ENCODE results near the gene TUBB8. TPM values are rescaled to one million over a fixed set of nuclear protein-coding genes. Genes with fewer than 3 reads are reported as not detected.

TUBB8 gene
- total RNA-seq, 1 donor from 2014 or later, result 0.69 TPM

- DNase-seq (ENCODE audit: low spot score), result no peak
- TF ChIP-seq, protein P1, sequence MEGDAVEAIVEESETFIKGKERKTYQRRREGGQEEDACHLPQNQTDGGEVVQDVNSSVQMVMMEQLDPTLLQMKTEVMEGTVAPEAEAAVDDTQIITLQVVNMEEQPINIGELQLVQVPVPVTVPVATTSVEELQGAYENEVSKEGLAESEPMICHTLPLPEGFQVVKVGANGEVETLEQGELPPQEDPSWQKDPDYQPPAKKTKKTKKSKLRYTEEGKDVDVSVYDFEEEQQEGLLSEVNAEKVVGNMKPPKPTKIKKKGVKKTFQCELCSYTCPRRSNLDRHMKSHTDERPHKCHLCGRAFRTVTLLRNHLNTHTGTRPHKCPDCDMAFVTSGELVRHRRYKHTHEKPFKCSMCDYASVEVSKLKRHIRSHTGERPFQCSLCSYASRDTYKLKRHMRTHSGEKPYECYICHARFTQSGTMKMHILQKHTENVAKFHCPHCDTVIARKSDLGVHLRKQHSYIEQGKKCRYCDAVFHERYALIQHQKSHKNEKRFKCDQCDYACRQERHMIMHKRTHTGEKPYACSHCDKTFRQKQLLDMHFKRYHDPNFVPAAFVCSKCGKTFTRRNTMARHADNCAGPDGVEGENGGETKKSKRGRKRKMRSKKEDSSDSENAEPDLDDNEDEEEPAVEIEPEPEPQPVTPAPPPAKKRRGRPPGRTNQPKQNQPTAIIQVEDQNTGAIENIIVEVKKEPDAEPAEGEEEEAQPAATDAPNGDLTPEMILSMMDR (IDR thresholded peaks at IDR 0.05; ENCODE audit: unreplicated experiment), result no peak
- no peaks in the 10 kb centered on the region for H3K9me3 Mint-ChIP-seq (ENCODE audit: unreplicated experiment)
- H3K4me1 Mint-ChIP-seq (ENCODE audit: unreplicated experiment), result no peaks in the 10 kb centered on the region
- H3K36me3 Mint-ChIP-seq (ENCODE audit: low read depth, unreplicated experiment), result no peaks in the 10 kb centered on the region
- no peak overlapping the region for H3K4me3 Mint-ChIP-seq (ENCODE audit: unreplicated experiment)
- no peak overlapping the region for H3K27ac Mint-ChIP-seq (ENCODE audit: unreplicated experiment)
- peaks cover 8% of the 10 kb centered on the region for H3K27me3 Mint-ChIP-seq (ENCODE audit: unreplicated experiment)
These were observed 38.3 kb upstream of the TUBB8 start for GRCh38 chr10:87177-88080.

DNA sequence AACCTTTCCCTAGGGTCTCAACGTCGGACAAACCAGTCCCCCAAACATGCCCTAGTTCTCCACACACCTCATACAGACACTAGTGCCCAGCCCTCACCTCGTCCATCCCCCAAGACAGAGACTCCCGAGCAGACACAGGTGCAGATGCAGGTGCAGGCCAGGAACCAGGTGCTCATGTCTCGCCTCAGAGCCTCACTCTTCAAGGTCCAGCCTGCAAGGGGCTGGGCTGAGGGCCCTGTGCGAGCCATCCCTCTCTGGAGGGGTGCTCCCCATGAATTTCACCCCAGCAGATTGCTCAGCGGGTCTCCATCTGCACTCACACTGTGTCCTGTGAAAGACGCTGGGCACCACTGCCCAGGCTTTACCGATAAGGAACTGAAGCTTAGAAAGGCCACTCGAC, 36.9 kb upstream of the TUBB8 start:
- Mint-ChIP-seq H3K4me3 (ENCODE audit: unreplicated experiment) (no peak overlapping the region), H3K4me1 (ENCODE audit: unreplicated experiment) (no peaks in the 10 kb centered on the region), H3K9me3 (ENCODE audit: unreplicated experiment) (no peaks in the 10 kb centered on the region), H3K36me3 (ENCODE audit: low read depth, unreplicated experiment) (no peaks in the 10 kb centered on the region), H3K27ac (ENCODE audit: unreplicated experiment) (no peak overlapping the region), H3K27me3 (ENCODE audit: unreplicated experiment) (peaks cover 10% of the 10 kb centered on the region)
- DNase-seq (ENCODE audit: low spot score), result no peak
- TF ChIP-seq, protein P1 (IDR thresholded peaks at IDR 0.05; ENCODE audit: unreplicated experiment), result no peak

GRCh38 chr10:85044-85443, 35.9 kb upstream of the TUBB8 start:
- TF ChIP-seq, protein P1 (IDR thresholded peaks at IDR 0.05; ENCODE audit: unreplicated experiment), result no peak
- no peak for DNase-seq (ENCODE audit: low spot score)
- no peaks in the 10 kb centered on the region for H3K9me3 Mint-ChIP-seq (ENCODE audit: unreplicated experiment)
- no peak overlapping the region for H3K4me3 Mint-ChIP-seq (ENCODE audit: unreplicated experiment)
- H3K4me1 Mint-ChIP-seq (ENCODE audit: unreplicated experiment), result no peaks in the 10 kb centered on the region
- H3K27ac Mint-ChIP-seq (ENCODE audit: unreplicated experiment), result no peak overlapping the region
- peaks cover 10% of the 10 kb centered on the region for H3K27me3 Mint-ChIP-seq (ENCODE audit: unreplicated experiment)
- H3K36me3 Mint-ChIP-seq (ENCODE audit: low read depth, unreplicated experiment), result no peaks in the 10 kb centered on the region

- TF ChIP-seq, protein P1 (IDR thresholded peaks at IDR 0.05; ENCODE audit: unreplicated experiment), result no peak
- H3K4me1 Mint-ChIP-seq (ENCODE audit: unreplicated experiment), result no peaks in the 10 kb centered on the region
- H3K27ac Mint-ChIP-seq (ENCODE audit: unreplicated experiment), result no peak overlapping the region
- no peaks in the 10 kb centered on the region for H3K9me3 Mint-ChIP-seq (ENCODE audit: unreplicated experiment)
- no peaks in the 10 kb centered on the region for H3K36me3 Mint-ChIP-seq (ENCODE audit: low read depth, unreplicated experiment)
- peaks cover 10% of the 10 kb centered on the region for H3K27me3 Mint-ChIP-seq (ENCODE audit: unreplicated experiment)
- DNase-seq (ENCODE audit: low spot score), result no peak
- no peak overlapping the region for H3K4me3 Mint-ChIP-seq (ENCODE audit: unreplicated experiment)
These were observed 34.9 kb upstream of the TUBB8 start for GRCh38 chr10:83930-84530.
